A549 (cell line): ENCODE measurements around the gene CIDEB.

Experiments
- BHLHE40 ChIP-seq: IDR thresholded peaks from 2 replicates; pipeline ENCODE4 v1.6.1; 2012; ENCODE audit warnings: low read depth, low read length, inconsistent platforms
- CBX2 ChIP-seq: fragments of 200-600 bp; sonication (generic); IDR thresholded peaks from 2 replicates; pipeline ENCODE4 v1.6.1; 2016; ENCODE audit warnings: low read depth, mild to moderate bottlenecking, borderline replicate concordance
- CTCF ChIP-seq: fragments of >200 bp; sonication (Bioruptor Twin); formaldehyde crosslinking; IDR thresholded peaks from 3 replicates; pipeline ENCODE4 v1.5.1; 2016
- E2F6 ChIP-seq: IDR thresholded peaks from 2 replicates; pipeline ENCODE4 v1.6.1; 2012; ENCODE audit warnings: low read depth, borderline replicate concordance
- ELK1 ChIP-seq: fragments of 150-350 bp; IDR thresholded peaks from 2 replicates; pipeline ENCODE4 v1.6.1; 2014; ENCODE audit warnings: low read depth, mild to moderate bottlenecking, low read length
- EP300 ChIP-seq, 2 experiments: fragments of >200 bp; sonication (Bioruptor Twin); formaldehyde crosslinking; IDR thresholded peaks; 2 replicates in 1 of 2; 3 replicates in 1 of 2; pipeline ENCODE4 v1.6.1; 2016 to 2017
- MAX ChIP-seq: IDR thresholded peaks from 2 replicates; pipeline ENCODE4 v1.6.1; 2012
- MAZ ChIP-seq: fragments of 150-350 bp; IDR thresholded peaks from 2 replicates; pipeline ENCODE4 v1.6.1; 2014; ENCODE audit warnings: antibody characterized with exemption, low read depth, low read length, borderline replicate concordance
- POLR2A ChIP-seq: IDR thresholded peaks from 2 replicates; pipeline ENCODE4 v1.6.1; 2012; ENCODE audit warnings: mild to moderate bottlenecking, low read length
- RFX5 ChIP-seq: fragments of 450-650 bp; IDR thresholded peaks from 2 replicates; pipeline ENCODE4 v1.7.1; 2014; ENCODE audit warnings: antibody characterized with exemption, mild to moderate bottlenecking, moderate library complexity
- SREBF2 ChIP-seq: fragments of 450-650 bp; IDR thresholded peaks from 2 replicates; pipeline ENCODE4 v1.6.1; 2014; ENCODE audit warnings: mild to moderate bottlenecking, moderate library complexity
- USF2 ChIP-seq: fragments of 450-650 bp; IDR thresholded peaks from 2 replicates; pipeline ENCODE4 v1.6.1; 2014; ENCODE audit warnings: antibody characterized with exemption
- TF ChIP-seq, protein P1 (sequence below): fragments of 200-600 bp; sonication (generic); IDR thresholded peaks from 2 replicates; pipeline ENCODE4 v1.6.1; 2016; ENCODE audit warnings: antibody characterized with exemption, mild to moderate bottlenecking, moderate library complexity

DNA sequence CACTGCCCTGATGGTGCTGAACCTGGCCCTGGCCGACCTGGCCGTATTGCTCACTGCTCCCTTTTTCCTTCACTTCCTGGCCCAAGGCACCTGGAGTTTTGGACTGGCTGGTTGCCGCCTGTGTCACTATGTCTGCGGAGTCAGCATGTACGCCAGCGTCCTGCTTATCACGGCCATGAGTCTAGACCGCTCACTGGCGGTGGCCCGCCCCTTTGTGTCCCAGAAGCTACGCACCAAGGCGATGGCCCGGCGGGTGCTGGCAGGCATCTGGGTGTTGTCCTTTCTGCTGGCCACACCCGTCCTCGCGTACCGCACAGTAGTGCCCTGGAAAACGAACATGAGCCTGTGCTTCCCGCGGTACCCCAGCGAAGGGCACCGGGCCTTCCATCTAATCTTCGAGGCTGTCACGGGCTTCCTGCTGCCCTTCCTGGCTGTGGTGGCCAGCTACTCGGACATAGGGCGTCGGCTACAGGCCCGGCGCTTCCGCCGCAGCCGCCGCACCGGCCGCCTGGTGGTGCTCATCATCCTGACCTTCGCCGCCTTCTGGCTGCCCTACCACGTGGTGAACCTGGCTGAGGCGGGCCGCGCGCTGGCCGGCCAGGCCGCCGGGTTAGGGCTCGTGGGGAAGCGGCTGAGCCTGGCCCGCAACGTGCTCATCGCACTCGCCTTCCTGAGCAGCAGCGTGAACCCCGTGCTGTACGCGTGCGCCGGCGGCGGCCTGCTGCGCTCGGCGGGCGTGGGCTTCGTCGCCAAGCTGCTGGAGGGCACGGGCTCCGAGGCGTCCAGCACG, 8.2 kb upstream of the CIDEB start:
- no peak for TF ChIP-seq SREBF2
- no peak for TF ChIP-seq E2F6
- TF ChIP-seq CTCF = no peak
- no peak for TF ChIP-seq BHLHE40
- no peak for TF ChIP-seq EP300 (IDR thresholded peaks at IDR 0.05)
- no peak for TF ChIP-seq ELK1
- no peak for TF ChIP-seq CBX2
- no peak for TF ChIP-seq POLR2A
- TF ChIP-seq RFX5 = no peak
- TF ChIP-seq USF2 = no peak
- TF ChIP-seq, protein P1, sequence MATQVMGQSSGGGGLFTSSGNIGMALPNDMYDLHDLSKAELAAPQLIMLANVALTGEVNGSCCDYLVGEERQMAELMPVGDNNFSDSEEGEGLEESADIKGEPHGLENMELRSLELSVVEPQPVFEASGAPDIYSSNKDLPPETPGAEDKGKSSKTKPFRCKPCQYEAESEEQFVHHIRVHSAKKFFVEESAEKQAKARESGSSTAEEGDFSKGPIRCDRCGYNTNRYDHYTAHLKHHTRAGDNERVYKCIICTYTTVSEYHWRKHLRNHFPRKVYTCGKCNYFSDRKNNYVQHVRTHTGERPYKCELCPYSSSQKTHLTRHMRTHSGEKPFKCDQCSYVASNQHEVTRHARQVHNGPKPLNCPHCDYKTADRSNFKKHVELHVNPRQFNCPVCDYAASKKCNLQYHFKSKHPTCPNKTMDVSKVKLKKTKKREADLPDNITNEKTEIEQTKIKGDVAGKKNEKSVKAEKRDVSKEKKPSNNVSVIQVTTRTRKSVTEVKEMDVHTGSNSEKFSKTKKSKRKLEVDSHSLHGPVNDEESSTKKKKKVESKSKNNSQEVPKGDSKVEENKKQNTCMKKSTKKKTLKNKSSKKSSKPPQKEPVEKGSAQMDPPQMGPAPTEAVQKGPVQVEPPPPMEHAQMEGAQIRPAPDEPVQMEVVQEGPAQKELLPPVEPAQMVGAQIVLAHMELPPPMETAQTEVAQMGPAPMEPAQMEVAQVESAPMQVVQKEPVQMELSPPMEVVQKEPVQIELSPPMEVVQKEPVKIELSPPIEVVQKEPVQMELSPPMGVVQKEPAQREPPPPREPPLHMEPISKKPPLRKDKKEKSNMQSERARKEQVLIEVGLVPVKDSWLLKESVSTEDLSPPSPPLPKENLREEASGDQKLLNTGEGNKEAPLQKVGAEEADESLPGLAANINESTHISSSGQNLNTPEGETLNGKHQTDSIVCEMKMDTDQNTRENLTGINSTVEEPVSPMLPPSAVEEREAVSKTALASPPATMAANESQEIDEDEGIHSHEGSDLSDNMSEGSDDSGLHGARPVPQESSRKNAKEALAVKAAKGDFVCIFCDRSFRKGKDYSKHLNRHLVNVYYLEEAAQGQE = no peak
- no peak for TF ChIP-seq MAZ
- no peak for TF ChIP-seq MAX
